RPMI8226 (cell line): Measurements from ENCODE around the gene GPATCH8.
"Not testable (repeated sequence)": the region's sequence is repeated elsewhere in the genome, so short reads cannot be mapped to it uniquely, and the experiment has no call there.

ENCODE experiments used
- DNase-seq: peaks from one replicate; pipeline ENCODE4 v3.0.0-alpha.2; 2015

The GPATCH8 gene

GRCh38 chr17:44503147-44504029 lies at the start of gene GPATCH8:
GPATCH8 (minus strand) TSS chr17:44503406; CDS start chr17:44503370, 36 bp downstream.
- peak; percentile 96 for DNase-seq

- DNase-seq, result no peak
Measured at GRCh38 chr17:44552361-44552760, 49.2 kb upstream of the GPATCH8 start.

- DNase-seq, result no peak
Measured at GRCh38 chr17:44549686-44550085, 46.5 kb upstream of the GPATCH8 start.

DNA sequence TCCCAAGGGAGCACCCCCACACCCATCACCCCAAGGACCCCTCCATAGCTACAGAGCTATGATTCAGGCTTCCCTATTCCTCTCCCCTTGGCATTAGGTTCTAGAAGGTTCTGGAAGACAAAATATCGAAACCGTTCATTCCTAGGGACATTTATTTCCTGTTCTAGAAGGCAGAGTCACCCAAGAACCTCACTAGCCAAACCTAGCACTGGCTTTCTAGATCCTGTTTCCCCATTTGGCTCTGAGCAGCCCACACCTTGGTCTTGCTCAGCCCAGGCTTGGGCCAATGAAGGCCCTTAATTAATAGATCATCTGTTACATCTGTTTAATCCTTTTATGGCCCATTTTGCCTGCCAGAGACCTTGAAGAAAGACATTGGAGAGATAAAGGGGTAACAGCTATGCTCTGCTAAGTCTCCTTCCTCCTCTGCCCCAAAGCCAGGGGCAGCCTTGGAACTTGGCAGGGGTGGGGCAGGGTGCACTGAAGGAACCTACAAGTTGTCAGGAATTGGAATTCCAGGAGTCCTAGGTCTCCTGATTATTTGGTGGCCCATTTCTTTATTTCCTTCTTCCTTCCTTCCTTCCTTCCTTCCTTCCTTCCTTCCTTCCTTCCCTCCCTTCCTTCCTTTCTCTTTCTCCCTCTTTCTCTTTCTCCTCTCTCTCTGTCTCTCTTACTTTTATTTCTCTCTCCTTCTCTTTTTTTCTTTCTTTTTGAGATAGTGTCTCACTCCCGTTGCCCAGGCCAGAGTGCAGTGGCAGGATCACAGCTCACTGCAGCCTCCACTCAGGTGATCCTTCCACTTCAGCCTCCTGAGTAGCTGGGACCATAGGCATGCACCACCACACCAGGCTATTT lies 45.4 kb upstream of the GPATCH8 start:
- no peak for DNase-seq

GRCh38 chr17:44547625-44548267 lies 44.5 kb upstream of the GPATCH8 start:
- no peak for DNase-seq

GRCh38 chr17:44546671-44547606 lies 43.7 kb upstream of the GPATCH8 start:
- DNase-seq, result no peak

DNA sequence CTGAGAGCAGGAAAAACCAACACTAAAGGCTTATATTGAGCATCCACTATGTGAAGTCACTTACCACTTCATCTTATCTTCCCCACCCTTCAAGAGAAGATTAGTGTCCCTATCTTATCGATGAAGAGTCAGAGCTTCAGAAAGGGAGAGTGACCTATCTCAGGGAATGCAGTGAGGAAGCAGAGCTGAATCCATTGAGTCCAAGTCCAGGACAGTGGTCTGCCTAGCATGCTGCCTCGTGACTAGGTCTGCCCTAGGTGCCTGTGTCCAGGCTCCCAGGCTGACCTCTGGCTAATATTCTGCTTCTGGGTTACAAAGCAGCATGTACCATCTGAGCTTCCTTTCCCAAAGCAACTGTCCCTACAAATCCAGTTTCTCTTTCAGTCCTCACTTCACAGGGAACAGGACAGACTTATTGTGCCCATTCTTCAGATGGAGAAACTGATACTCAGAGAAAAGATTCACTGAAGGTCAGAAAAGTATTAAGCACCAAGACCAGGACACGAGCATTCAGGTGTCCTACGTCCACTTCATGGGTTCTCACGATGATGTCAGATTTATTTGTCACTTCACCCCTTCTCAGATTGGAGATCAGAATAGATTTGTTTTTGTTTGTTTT lies 40.8 kb upstream of the GPATCH8 start:
- DNase-seq, result no peak

DNA sequence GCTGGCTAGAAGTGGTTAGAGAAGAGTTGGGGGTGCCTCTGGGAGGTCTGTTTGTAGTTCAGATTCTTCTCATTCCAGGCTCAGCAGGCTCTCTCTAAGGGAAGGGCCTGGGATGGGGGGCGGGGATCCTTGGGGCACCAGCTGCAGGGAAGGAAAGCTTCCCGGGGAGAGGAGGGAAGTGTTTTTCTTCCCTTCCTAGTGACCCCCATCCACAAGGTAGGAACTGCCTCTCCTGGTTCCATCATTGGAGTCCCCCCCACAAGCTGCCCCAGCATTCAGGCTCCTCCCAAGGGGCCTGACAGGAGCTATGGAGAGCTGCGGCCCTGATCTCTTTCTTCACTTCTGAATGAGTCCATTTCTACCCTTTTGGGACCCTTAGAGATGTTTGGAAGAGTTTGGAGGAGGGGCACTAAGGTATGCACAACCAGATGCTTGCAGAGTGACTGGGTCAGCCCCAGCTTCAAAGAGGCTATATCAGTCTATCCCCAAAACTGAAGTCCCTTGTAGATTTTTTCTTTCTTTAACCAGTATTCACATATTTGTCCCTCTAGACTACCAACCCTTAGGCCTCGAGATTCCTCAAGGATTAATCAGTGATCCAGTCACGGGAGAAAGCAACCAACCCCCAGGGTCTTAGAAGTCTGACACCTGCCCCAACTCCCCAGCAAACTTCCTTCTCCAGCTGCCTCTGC lies 40.2 kb upstream of the GPATCH8 start:
- DNase-seq, result no peak

DNA sequence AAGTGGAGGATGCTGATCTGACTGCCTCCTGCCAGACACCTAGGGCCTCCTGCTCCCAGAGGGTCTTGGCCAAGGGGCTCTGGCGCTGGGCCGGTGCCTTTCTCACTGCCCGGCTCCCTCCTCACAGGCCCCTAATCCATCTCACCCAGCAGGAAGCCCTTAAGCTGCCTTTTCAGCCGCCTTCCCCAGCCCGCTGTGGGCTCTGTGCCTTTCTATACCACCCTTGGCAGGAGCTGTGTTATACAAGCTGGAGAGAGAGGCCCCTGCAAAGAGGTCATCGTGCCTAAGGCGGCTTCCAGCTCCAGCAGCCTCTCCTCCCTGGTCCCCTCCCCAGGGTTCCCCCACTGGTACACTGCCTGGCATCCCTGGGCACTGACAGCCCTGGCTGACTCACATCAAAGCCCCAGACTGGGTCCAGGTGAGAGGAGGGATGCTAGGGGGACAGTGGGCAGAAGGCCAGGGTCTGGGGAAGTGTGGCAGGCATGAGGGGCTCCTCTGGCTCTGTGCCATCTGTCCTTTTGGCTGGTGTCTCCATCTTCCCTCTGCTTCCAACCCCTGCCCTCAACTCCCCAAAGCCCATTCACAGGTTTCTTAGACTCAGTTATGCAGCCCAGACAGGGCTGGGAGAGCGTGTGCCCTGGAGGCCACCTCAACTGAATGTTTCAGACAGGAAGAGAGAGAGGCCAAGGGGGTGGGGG lies 38.8 kb upstream of the GPATCH8 start:
- DNase-seq, result no peak

GRCh38 chr17:44540246-44541084 lies 37.3 kb upstream of the GPATCH8 start:
- no peak for DNase-seq

GRCh38 chr17:44539673-44540072 lies 36.5 kb upstream of the GPATCH8 start:
- no peak for DNase-seq

DNA sequence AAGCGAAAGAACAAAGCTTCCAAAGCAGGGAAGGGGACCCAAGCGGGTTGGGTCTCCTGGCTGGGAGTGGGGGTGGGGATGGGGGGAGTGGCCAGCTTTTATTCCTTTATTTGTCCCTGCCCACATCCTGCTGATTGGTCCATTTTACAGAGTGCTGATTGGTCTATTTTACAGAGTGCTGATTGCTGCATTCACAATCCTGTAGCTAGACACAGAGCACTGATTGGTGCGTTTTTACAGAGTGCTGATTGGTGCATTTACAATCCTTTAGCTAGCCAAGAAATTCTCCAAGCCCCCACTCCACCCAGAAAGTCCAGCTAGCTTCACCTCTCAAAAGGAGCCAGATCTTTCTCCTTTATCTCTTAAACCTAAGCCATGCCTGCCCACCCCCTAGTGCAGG lies 34.7 kb upstream of the GPATCH8 start:
- DNase-seq, result not testable (repeated sequence)

- no peak for DNase-seq
Measured at GRCh38 chr17:44536090-44536953, 33.1 kb upstream of the GPATCH8 start.

DNA sequence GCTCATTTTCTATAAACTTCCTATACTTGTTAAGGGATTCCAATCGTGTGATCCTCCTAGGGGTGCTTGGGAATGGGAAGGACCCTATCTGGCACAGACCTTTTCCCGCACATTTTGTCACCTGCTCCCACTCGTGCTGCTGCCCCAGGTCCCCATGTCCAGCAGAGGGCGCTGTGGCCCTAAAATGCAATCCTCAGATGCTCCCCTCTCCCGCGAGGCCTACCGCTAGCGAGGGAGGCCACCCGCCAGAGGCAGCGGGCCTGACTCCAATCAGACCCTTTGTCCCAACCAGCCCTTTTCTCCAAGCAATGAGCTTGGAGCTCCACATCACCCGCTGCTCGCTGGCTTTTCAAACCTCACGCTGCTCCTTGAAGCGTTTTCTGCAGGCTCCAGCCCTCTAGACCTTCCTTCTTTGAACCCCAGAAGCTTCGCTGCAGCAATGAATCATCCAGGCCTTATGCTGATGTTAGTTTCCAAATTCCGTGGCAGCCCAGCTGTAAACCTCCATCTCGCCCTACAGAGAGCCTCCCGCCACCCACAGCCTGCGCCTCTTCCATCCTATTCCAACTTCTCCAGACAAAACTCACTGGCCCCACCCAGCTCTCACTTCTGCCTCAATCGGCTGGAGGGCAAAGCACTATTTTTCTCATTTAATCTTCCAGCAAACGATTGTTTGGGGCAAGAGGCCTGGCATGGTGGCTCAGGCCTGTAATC lies 30.5 kb upstream of the GPATCH8 start:
- DNase-seq, result peak; percentile 85

- no peak for DNase-seq
Measured at GRCh38 chr17:44530896-44531418, 27.8 kb upstream of the GPATCH8 start.

- DNase-seq, result no peak
Measured at GRCh38 chr17:44529864-44530263, 26.7 kb upstream of the GPATCH8 start.

GRCh38 chr17:44527954-44528353 lies 24.7 kb upstream of the GPATCH8 start:
- DNase-seq, result no peak
